Medulla oblongata (tissue), 1 donor: ENCODE measurements around the gene HS1BP3.
A peak's percentile ranks its signal among the peaks of the same experiment; 100 is the strongest.

ENCODE experiments used
- DNase-seq: peaks from one replicate; pipeline ENCODE4 v3.0.0-alpha.2; 2015; ENCODE audit errors: extremely low spot score

Gene HS1BP3

GRCh38 chr2:20585710-20586594, 64.9 kb downstream of the HS1BP3 start:
- DNase-seq: no peak

DNA sequence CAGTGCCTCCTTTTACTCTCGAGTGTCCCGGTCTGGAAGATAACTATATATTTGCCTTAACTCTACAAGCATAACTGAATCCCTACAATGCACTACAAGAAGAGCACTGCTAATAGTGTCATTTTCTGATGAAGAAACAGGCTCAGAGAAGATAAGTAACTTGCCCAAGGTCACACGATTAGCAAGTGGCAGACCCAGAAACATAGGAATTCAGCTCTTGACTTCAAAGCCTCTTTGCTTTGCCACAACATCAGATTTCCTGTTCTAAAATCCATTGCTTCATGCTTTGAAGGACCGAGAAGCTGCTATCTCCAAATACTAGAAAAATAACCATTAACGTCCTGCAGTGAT, 65.6 kb downstream of the HS1BP3 start:
- DNase-seq: no peak

DNA sequence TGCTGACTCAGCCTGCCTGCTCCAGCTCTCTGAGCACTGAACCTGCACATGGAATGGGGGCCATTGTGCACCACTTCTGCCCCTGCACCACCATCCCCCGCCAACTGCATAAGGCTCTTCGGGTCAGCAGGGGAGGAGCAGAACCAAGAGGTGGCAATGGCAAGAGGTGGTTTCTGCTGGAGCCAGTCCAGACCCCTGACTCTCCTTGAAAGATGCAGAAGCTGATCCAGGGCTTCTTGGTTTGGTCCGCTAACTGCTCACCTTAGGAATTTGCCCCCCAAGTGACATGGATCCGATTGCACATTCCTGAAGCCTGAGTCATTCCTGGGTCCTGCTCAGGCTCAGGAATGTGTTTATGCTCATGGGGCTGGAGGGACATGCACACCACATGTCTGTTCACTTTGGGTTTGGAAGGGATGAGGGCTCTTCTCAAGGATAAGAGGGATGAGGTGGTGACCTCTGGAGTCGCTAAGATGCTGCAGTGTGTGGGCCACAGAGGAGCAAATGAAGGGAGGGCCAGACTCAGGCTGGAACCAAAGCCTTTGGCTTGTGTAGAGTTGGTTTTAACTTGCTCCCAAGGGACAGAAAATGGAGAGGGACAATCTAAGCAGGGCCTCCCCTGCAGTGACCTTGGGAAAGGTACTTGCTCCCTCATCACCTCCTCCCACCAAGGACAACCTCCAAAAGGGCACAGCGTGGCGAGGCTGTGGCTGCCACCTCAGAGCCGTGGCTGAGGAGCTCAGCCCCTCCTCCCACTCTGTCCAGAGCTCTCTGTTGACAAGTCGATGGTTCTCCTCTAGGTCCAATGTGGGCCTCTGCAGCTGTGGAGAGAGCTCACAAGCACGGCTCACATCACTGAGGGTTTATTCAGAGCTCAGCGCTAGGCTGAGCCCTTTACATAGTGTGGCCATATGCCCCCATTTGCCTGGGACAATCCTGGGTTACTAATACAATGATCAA, 66.2 kb downstream of the HS1BP3 start:
- peak; percentile 83 for DNase-seq

- DNase-seq: no peak
These were observed 66.9 kb downstream of the HS1BP3 start for GRCh38 chr2:20584045-20584398.

GRCh38 chr2:20583425-20583881, 67.4 kb downstream of the HS1BP3 start:
- no peak for DNase-seq

DNA sequence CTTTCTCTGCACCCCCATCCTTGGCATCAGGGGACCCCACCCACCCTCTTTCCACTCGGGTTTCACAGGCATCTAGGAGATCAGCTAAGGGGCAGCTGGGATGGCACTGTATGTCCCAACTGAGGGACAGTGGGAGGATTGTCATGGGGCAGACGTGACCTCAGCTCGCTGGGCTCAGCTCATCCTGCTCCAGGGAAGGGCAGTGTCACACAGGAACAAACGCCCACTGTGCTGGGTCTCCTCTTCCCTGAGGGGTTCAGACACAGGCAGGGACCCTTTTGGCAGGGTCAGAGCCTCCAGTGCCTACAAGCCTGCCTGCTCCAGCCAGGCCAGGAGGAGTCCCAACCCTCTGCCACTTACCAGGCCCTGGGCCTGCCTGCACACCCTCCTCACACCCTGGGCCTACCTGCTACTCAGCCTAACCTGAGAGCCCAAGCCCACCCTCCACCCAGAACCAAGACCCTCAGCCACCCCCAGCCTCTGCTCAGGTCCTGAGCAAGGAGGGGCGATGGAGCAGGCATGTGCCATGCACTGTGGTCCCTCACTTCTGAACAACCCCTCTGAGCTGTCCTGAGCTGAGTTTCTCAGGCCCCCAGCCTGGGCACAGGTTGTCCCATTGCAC, 68.2 kb downstream of the HS1BP3 start:
- peak; percentile 90 for DNase-seq

- DNase-seq: no peak
These were observed 70.0 kb downstream of the HS1BP3 start for GRCh38 chr2:20580690-20581437.

GRCh38 chr2:20579866-20580265, 71.0 kb downstream of the HS1BP3 start:
- no peak for DNase-seq

DNA sequence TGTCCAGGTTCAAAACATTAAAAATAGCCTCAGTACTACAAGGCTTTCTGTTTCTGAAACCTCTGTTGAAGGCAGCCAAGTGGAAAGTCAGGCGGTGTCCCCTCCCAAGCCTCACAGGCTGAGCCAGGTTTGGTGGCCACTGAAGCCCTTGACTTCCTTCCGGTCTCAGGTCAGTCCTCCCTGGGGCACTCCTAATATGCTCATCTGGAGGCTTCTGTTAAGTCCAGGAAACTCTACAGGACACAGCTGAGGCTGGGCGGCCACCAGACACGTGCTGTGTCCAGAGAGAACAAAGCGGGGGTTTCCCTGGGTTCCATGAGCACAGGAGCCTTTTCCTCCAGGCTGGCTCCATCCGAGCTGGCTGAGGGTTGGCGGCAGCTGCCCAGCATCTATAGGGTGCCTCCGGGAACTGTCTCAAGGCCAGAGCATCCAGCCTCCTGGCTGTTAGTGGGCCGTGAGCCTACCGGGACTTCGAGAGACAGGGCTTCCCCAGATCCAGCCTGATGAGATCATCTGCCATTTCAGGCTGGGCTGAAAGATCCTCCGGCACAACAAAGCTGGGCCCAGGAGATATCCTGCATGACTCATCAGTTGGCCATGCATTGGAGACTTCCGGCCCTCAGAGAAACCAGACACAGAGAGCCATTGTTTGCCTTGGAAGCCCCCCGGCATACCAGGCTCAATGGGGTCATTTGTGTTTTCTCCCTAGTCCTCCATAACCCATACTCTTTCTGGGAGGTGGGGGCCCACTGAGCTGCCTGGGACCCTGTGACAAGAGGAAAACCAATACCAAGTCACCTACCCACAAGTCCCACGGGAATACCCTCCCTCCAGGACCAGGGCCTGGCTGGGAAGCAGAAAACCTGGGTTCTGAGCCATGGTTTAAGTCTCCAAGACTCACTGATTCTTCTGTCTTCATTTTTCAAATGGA, 71.7 kb downstream of the HS1BP3 start:
- DNase-seq: peak; percentile 87

DNA sequence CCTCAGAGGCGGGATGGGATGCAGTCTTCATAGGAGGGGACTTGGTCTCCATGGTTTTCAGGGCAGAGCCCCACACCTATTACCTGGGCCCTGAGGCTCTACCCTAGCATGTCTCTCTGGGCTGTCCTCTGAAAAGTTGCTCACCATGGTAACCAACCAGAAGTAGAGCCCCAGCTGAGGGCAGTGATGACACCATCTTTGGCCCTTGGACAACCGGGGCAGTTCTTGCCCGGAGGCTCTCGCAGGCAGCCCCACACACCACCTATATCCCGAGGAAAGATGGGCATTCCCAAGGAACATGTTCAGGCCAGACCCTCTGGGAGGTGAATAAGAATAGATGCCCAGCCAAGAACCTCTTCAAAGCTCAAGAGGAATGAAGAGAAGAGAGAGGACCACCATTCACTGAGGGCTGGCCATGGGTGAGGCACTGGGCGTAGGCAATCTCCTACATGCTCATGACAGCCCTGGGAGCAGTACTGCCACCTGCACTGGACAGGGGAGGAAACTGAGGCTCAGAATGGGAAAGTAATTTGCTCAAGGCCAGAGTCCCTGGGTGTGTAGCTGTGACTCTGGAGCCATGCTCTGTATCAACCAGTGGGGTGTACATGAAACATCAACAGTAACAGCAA, 72.5 kb downstream of the HS1BP3 start:
- no peak for DNase-seq

- DNase-seq: no peak
These were observed 73.2 kb downstream of the HS1BP3 start for GRCh38 chr2:20577495-20578235.

DNA sequence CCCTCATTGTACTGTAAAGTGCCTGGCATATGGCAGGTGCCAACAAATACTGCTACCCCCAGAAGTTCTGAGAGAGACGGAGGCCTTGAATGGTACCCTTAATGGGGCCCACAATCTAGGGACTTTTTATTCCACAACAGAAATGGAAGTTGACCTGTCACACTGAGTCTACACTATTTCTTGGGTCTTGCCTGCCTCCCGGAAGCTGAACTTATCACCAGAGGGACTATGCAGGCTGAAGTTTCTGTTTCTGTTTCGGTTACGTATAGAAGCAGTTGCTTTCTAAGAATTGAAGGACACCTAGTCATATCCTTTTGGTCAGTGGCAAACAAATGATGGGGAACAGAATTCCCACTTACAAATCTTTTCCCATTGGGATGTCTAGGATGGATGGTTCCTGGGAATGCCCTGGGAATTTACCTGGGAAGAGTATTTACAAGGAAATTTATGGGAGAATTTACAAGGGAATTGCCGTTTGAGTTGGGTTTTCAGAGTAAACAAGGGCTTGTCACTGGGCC, 74.2 kb downstream of the HS1BP3 start:
- DNase-seq: no peak

GRCh38 chr2:20575935-20576597, 74.8 kb downstream of the HS1BP3 start:
- DNase-seq: no peak

- DNase-seq: no peak
These were observed 75.5 kb downstream of the HS1BP3 start for GRCh38 chr2:20575414-20575813.

GRCh38 chr2:20574930-20575329, 76.0 kb downstream of the HS1BP3 start:
- DNase-seq: no peak

DNA sequence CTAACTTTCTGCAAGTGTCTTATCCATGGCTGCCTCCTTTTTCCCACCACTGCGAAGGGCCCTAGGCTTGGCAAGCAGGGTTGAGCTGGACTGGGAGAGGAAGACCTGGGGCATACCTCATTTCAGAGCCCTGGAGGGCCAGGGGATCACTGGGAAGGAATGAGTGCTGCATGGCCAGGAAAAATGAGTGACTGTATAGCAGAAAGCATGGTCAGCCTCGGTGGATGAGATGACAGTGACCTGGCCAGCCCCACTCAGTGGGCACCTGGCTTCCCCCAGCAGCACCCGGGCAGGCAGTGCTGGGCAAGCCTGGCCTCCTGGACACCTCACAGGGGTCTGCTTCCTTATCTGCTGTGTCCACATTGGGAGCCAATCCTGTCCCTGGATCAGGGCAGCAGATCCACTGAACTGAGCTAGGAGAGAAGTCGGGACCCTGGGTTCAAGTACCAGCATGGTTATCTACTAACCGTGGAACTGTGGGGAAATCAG, 76.4 kb downstream of the HS1BP3 start:
- no peak for DNase-seq

GRCh38 chr2:20573620-20574422, 77.1 kb downstream of the HS1BP3 start:
- peak; percentile 90 for DNase-seq
